K562 (cell line): Measurements from ENCODE around the gene COL23A1. TPM values are rescaled to one million over a fixed set of nuclear protein-coding genes. Genes with fewer than 3 reads are reported as not detected.

ENCODE experiments used
- ATAC-seq: fragments of 200-7000 bp; cut with Tn5 transposase; 3 replicates; pipeline ENCODE4 v1.9.1; 2020; ENCODE audit warnings: moderate library complexity
- BruUV-seq: library from RNA; stranded (reverse); fragments of 400-500 nt; replicated peaks from 2 replicates; lab custom pipeline; 2021; lab: Mats Ljungman, UMichigan
- CTCF ChIA-PET: fragments of 300-600 bp; formaldehyde crosslinking; extraction: SDS; loops from one replicate; lab custom pipeline; 2021; ENCODE audit warnings: low intra/inter-chr PET ratio; lab: Yijun Ruan, JAX
- POLR2A ChIA-PET: fragments of 300-600, 350-650 bp; sonication (Branson Sonifier 250); formaldehyde crosslinking; extraction: SDS; loops from one replicate; lab custom pipeline; 2021; ENCODE audit warnings: antibody characterized with exemption, inconsistent platforms; lab: Yijun Ruan, JAX
- DNase-seq, 4 experiments: peaks; one replicate each; pipeline versions ENCODE4 v3.0.0 to v3.0.0-alpha.2; 2011 to 2018; ENCODE audit warnings: low spot score in 3 of 4, mixed read lengths in 3 of 4; ENCODE audit errors: extremely low read depth in 1 of 4
- FAIRE-seq: peaks from 2 replicates; lab custom pipeline; 2011; peaks lifted over from hg19 to GRCh38; lab: Jason Lieb, UNC
- H2AFZ ChIP-seq: 2 replicates; pipeline ENCODE4 v1.6.0; 2011; ENCODE audit warnings: low read depth, low read length, control low read depth, inconsistent platforms
- H3K27ac ChIP-seq: fragments of 200-600 bp; 3 replicates; pipeline ENCODE4 v1.8.0; 2011; ENCODE audit warnings: low read depth, mild to moderate bottlenecking, control low read depth, inconsistent platforms, low read length, moderate library complexity, mixed read lengths; ENCODE audit errors: extremely low read depth
- H3K27me3 ChIP-seq, 2 experiments: fragments of 300-600 bp in 1 of 2; 2 replicates in 1 of 2; 3 replicates in 1 of 2; pipeline versions ENCODE4 v1.6.0 to v1.8.0; 2011; ENCODE audit warnings: inconsistent platforms in 2 of 2, low read length in 2 of 2, mild to moderate bottlenecking in 1 of 2, mixed read lengths in 1 of 2, moderate library complexity in 1 of 2; ENCODE audit not compliant: control insufficient read depth in 2 of 2, insufficient read depth in 2 of 2
- H3K36me3 ChIP-seq: fragments of 300-600 bp; 3 replicates; pipeline ENCODE4 v1.8.0; 2011; ENCODE audit warnings: mild to moderate bottlenecking, low read length, inconsistent platforms; ENCODE audit not compliant: control insufficient read depth, insufficient read depth
- H3K4me1 ChIP-seq, 2 experiments: fragments of 200-600 bp in 1 of 2; replicated peaks in 1 of 2; 2 replicates in 1 of 2; 3 replicates in 1 of 2; pipeline versions ENCODE4 v1.5.1 to v1.8.0; 2011; ENCODE audit warnings: inconsistent platforms in 2 of 2, low read length in 2 of 2, mild to moderate bottlenecking in 1 of 2, mixed read lengths in 1 of 2, moderate library complexity in 1 of 2; ENCODE audit not compliant: control insufficient read depth in 2 of 2, insufficient read depth in 2 of 2
- H3K4me2 ChIP-seq: 2 replicates; pipeline ENCODE4 v1.6.1; 2011; ENCODE audit warnings: low read length, control low read depth, inconsistent platforms, mixed read lengths; ENCODE audit not compliant: insufficient read depth
- H3K4me3 ChIP-seq: fragments of 200-600 bp; sonication (generic), shearing (Covaris generic); 2 replicates; pipeline ENCODE4 v1.5.1; 2016; ENCODE audit warnings: control low read depth, inconsistent platforms
- H3K79me2 ChIP-seq: fragments of 200-600 bp; 3 replicates; pipeline ENCODE4 v1.8.0; 2011; ENCODE audit warnings: low read length, inconsistent platforms; ENCODE audit not compliant: control insufficient read depth, insufficient read depth
- H3K9ac ChIP-seq, 2 experiments: 2 replicates each; pipeline versions ENCODE4 v1.6.0 to v1.6.1; 2011; ENCODE audit warnings: low read depth in 2 of 2, low read length in 2 of 2, control low read depth in 1 of 2, inconsistent platforms in 1 of 2, mild to moderate bottlenecking in 1 of 2, mixed read lengths in 1 of 2; ENCODE audit not compliant: insufficient read depth in 1 of 2
- H3K9me1 ChIP-seq: one replicate; pipeline ENCODE4 v1.6.0; 2011; ENCODE audit warnings: inconsistent platforms, mild to moderate bottlenecking, low read length, moderate library complexity; ENCODE audit not compliant: control insufficient read depth, insufficient read depth
- H3K9me3 ChIP-seq: replicated peaks from 2 replicates; pipeline ENCODE4 v1.5.1; 2011; ENCODE audit warnings: low read depth, low read length, inconsistent platforms; ENCODE audit not compliant: control insufficient read depth, insufficient read depth
- H4K20me1 ChIP-seq: replicated peaks from 2 replicates; pipeline ENCODE4 v1.6.1; 2011; ENCODE audit warnings: low read length, inconsistent platforms, mixed read lengths; ENCODE audit not compliant: control insufficient read depth, insufficient read depth
- ERF ChIP-seq: fragments of 450-650 bp; formaldehyde crosslinking; IDR thresholded peaks from 2 replicates; pipeline ENCODE4 v1.4.0; 2020; ENCODE audit warnings: mild to moderate bottlenecking, mixed read lengths
- NR1H2 ChIP-seq: sonication (generic); formaldehyde crosslinking; IDR thresholded peaks from 2 replicates; pipeline ENCODE4 v1.4.0; 2020; ENCODE audit warnings: mild to moderate bottlenecking, missing genetic modification reagents
- RBM34 ChIP-seq: fragments of 200-400 bp; formaldehyde crosslinking; IDR thresholded peaks from 2 replicates; pipeline ENCODE4 v1.6.1; 2018; ENCODE audit warnings: low read length, borderline replicate concordance; ENCODE audit not compliant: insufficient read depth
- SIN3B ChIP-seq: fragments of 450-650 bp; IDR thresholded peaks from 2 replicates; pipeline ENCODE4 v1.6.1; 2017; ENCODE audit warnings: low read depth, mild to moderate bottlenecking, moderate library complexity
- SMC3 ChIP-seq: conservative IDR thresholded peaks from 2 replicates; pipeline ENCODE4 v1.6.1; 2011; ENCODE audit warnings: low read depth, low read length, improper control_type of control experiment; ENCODE audit not compliant: insufficient read depth
- SREBF2 ChIP-seq: sonication (generic); formaldehyde crosslinking; IDR thresholded peaks from 2 replicates; pipeline ENCODE4 v1.4.0; 2020; ENCODE audit warnings: mild to moderate bottlenecking, missing genetic modification reagents
- SRSF7 ChIP-seq: fragments of 200-400 bp; formaldehyde crosslinking; optimal IDR thresholded peaks from 2 replicates; pipeline ENCODE3; 2017; ENCODE audit warnings: mild to moderate bottlenecking, low read depth, low read length
- ZBTB40 ChIP-seq, 2 experiments: fragments of 450-650 bp in 1 of 2; sonication (generic) in 1 of 2; formaldehyde crosslinking in 1 of 2; IDR thresholded peaks; 2 replicates each; pipeline versions ENCODE4 v1.7.1 to v1.9.0; 2016 to 2022; ENCODE audit warnings: inconsistent platforms in 1 of 2, mild to moderate bottlenecking in 1 of 2, missing genetic modification reagents in 1 of 2
- ZNF165 ChIP-seq: fragments of 250-450 bp; sonication (Bioruptor Pico); IDR thresholded peaks from 2 replicates; pipeline ENCODE4 v1.4.0; 2020; ENCODE audit warnings: borderline replicate concordance
- WGBS: fragments of 100-300 bp; shearing (Covaris generic); methylation state at CpG from one replicate; pipeline ENCODE4 v1.1.6; 2016; ENCODE audit warnings: low coverage, mixed read lengths; ENCODE audit not compliant: insufficient coverage; ENCODE audit errors: missing lambda C conversion rate; 5-methylcytosine and 5-hydroxymethylcytosine counted together
- in situ Hi-C: fragments of 300-500 bp; cut with MboI; formaldehyde crosslinking; loops from 4 replicates; pipeline ENCODE4 v1.15.0; 2018; ENCODE audit warnings: inconsistent platforms, mixed read lengths
- intact Hi-C: fragments of 100-400 bp; cut with micrococcal nuclease; formaldehyde crosslinking; loops from 2 replicates; pipeline ENCODE4 v1.14.2; 2022
- polyA plus RNA-seq, 8 experiments: library from polyadenylated mRNA; depleted of rRNA in 4 of 8; stranded (reverse) in 5 of 8; unstranded in 3 of 8; fragments of >200 nt; fragmentation: Nextera tagmentation in 2 of 8; fragmentation: Illumina TruSeq in 1 of 8; extraction: Ambion mirVana in 2 of 8; extraction: Trizol in 1 of 8; gene quantifications; 2 replicates each; pipeline versions ENCODE4 v1.2.1 to v1.2.3, GENCODE V29; 2011 to 2014; ENCODE audit warnings: inconsistent platforms in 1 of 8, missing spikeins in 1 of 8
- total RNA-seq, 7 experiments: library from RNA; depleted of rRNA in 6 of 7; stranded (reverse); fragments of >200 nt in 6 of 7; fragmentation: Illumina TruSeq in 2 of 7; extraction: Trizol in 2 of 7; gene quantifications; 2 replicates each; pipeline versions ENCODE4 v1.2.1 to v1.2.3, GENCODE V29; 2011 to 2021; ENCODE audit warnings: low replicate concordance in 1 of 7

Gene COL23A1
- total and polyA plus RNA-seq, 9 of the 15 experiments (the other 6 are each of a cell fraction or from before 2014, with no cell fraction given), result 0.09 TPM; not detected in 8

GRCh38 chr5:178338750-178339144, 251.4 kb downstream of the COL23A1 start:
- H3K9me1 ChIP-seq, result no peaks in the 10 kb centered on the region
- no peaks in the 10 kb centered on the region for H3K4me1 ChIP-seq
- H3K27ac ChIP-seq, result no peak overlapping the region
- intact Hi-C loops (no loop called here), in situ Hi-C loops (no loop called here)
- H3K79me2 ChIP-seq, result no peaks in the 10 kb centered on the region
- H3K9me3 ChIP-seq, result no peaks in the 10 kb centered on the region; the same call in 1 of the 2 replicates
- H3K4me3 ChIP-seq, result no peak overlapping the region
- POLR2A ChIA-PET, result interaction anchor here (1.1 kb wide), 1 partner anchor 8 kb away, joined by 3 read pairs; no protein-coding TSS in a partner anchor
- H4K20me1 ChIP-seq, result 0 out of 2 replicates have a peak, but pooled peaks cover 9% of the 10 kb centered on the region
- no peak overlapping the region for H2AFZ ChIP-seq
- FAIRE-seq (no peak), ATAC-seq (no peak), DNase-seq (no peak)
- no peak overlapping the region; a peak in 1 of 4 replicates for H3K9ac ChIP-seq
- BruUV-seq, result no TSS peak
- TF ChIP-seq NR1H2 (CRISPR knock-in tag) (no peak), ERF (CRISPR knock-in tag) (no peak), ZBTB40 (IDR thresholded peaks at IDR 0.05) (no peak), ZBTB40 (CRISPR knock-in tag; IDR thresholded peaks at IDR 0.05) (no peak), SREBF2 (CRISPR knock-in tag) (no peak), ZNF165 (no peak), RBM34 (no peak), SRSF7 (no peak), SMC3 (no peak), SIN3B (no peak)
- peaks cover 48 to 90% of the 10 kb centered on the region in 2 experiments for H3K27me3 ChIP-seq
- WGBS, result 0% methylated on average over 2 of the region's 2 CpGs
- CTCF ChIA-PET, result no interaction called here
- no peak overlapping the region for H3K4me2 ChIP-seq
- no peaks in the 10 kb centered on the region for H3K36me3 ChIP-seq
